GM12874 (cell line): ENCODE measurements around the gene SUFU.

Experiments used
- TF ChIP-seq, protein P1 (sequence below): IDR thresholded peaks from 2 replicates; pipeline ENCODE4 v1.5.1; 2011; ENCODE audit warnings: low read depth, mild to moderate bottlenecking, control low read depth, low read length, moderate library complexity; ENCODE audit not compliant: insufficient read depth

Gene SUFU

DNA sequence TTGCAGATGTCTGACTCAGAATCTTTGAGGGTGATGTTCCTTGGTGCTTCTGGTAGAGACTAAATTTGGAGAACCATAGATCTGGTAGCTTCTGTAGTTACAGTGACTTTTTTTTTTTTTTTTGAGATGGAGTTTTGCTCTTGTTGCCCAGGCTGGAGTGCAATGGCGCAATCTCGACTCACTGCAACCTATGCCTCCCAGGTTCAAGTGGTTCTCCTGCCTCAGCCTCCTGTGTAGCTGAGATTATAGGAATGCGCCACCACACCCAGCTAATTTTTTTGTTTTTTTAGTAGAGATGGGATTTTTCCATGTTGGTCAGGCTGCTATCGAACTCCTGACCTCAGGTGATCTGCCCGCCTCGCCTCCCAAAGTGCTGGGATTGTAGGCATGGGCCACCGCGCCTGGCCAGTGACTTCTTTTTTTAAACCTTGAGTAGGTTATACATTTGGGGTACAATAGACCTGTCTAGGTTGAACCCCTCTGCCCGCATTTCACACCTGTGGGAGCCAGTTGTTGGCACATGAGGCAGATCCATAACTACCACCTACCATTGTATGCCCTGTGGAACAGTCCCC is 47.0 kb downstream of the SUFU start:
- TF ChIP-seq, protein P1, sequence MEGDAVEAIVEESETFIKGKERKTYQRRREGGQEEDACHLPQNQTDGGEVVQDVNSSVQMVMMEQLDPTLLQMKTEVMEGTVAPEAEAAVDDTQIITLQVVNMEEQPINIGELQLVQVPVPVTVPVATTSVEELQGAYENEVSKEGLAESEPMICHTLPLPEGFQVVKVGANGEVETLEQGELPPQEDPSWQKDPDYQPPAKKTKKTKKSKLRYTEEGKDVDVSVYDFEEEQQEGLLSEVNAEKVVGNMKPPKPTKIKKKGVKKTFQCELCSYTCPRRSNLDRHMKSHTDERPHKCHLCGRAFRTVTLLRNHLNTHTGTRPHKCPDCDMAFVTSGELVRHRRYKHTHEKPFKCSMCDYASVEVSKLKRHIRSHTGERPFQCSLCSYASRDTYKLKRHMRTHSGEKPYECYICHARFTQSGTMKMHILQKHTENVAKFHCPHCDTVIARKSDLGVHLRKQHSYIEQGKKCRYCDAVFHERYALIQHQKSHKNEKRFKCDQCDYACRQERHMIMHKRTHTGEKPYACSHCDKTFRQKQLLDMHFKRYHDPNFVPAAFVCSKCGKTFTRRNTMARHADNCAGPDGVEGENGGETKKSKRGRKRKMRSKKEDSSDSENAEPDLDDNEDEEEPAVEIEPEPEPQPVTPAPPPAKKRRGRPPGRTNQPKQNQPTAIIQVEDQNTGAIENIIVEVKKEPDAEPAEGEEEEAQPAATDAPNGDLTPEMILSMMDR = no peak

GRCh38 chr10:102552533-102552932 is 48.8 kb downstream of the SUFU start:
- TF ChIP-seq, protein P1 = no peak

GRCh38 chr10:102553771-102554170 is 50.0 kb downstream of the SUFU start:
- TF ChIP-seq, protein P1 = no peak

- TF ChIP-seq, protein P1 = no peak
Measured at GRCh38 chr10:102554531-102554930, 50.8 kb downstream of the SUFU start.

DNA sequence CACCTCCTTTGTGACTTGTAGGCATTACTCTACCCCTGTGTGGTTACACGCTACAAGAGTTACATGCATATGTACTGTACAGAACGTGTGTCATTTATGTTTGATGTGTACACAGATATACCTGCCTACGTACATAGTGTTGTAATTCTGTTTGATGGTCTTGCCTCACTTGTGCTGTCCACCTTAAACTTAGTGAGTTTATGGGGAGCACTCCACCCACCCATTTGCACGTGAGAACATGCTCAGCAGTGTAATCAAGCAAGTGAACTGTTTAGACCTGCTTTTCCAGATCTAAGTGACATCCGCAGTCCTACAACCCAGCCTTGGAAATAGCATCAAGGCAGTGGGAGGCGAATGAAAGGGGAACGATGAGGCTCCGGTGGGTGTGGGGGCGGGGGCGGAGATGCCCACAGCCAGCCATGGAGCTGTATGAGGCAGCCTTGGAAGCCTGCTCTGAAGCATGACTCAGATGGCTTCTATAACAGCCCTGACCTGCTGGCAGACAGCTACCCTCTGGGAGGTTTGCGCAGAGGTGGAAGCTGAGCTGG is 52.1 kb downstream of the SUFU start:
- TF ChIP-seq, protein P1 = no peak

GRCh38 chr10:102557569-102557968 is 53.8 kb downstream of the SUFU start:
- TF ChIP-seq, protein P1 = no peak

DNA sequence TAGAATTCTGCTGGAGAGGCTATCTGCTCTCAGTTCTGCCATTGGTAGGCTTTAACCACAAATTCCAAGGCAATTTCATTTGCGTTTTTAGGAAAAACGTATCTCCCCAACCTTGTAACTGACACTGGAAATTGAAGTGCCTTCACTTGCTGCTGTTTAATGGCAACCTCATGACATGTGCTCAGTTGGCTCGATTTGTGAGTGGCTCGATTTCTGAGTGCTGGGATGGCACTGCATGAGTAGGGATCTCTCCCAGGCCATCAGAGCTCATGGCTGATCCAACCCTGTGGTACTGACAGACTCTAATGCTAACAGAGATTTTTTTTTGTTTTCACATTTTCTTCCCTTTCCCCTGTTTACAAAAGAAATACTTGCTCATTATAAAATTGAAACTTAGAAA is 56.0 kb downstream of the SUFU start:
- TF ChIP-seq, protein P1 = no peak
